Sigmoid colon (tissue), 7 donors: ENCODE results near the gene STX2. TPM values are rescaled to one million over a fixed set of nuclear protein-coding genes. Genes with fewer than 3 reads are reported as not detected.

Experiments
- DNase-seq: peaks from one replicate; pipeline ENCODE4 v3.0.0-alpha.2; 2019
- H3K27ac ChIP-seq, 4 donors: fragments of 200-600 bp; sonication (generic); one replicate each; pipeline ENCODE4 v1.5.1; 2016 to 2019; ENCODE audit warnings: mild to moderate bottlenecking in 1 of 4
- H3K27me3 ChIP-seq, 3 donors: fragments of 200-600 bp; sonication (generic); one replicate each; pipeline ENCODE4 v1.5.1; 2019; ENCODE audit warnings: mild to moderate bottlenecking in 1 of 3
- H3K36me3 ChIP-seq, 4 donors: fragments of 200-600 bp; sonication (generic); one replicate each; pipeline ENCODE4 v1.5.1; 2016 to 2019
- H3K4me1 ChIP-seq, 4 donors: fragments of 200-600 bp; sonication (generic); one replicate each; pipeline ENCODE4 v1.5.1; 2017 to 2019
- H3K4me3 ChIP-seq, 4 donors: fragments of 200-600 bp; sonication (generic); one replicate each; pipeline ENCODE4 v1.5.1; 2017 to 2019; ENCODE audit warnings: mild to moderate bottlenecking in 2 of 4, moderate library complexity in 1 of 4
- H3K9me3 ChIP-seq, 4 donors: fragments of 200-600 bp in 3 of 4; sonication (generic) in 3 of 4; one replicate each; pipeline versions ENCODE4 v1.5.1 to v1.6.1; 2013 to 2019
- CTCF ChIP-seq, 4 experiments: fragments of 450-650 bp in 3 of 4; fragments of 200-600 bp in 1 of 4; IDR thresholded peaks; one replicate each; pipeline ENCODE4 v1.5.1; 2016 to 2019; ENCODE audit warnings: antibody characterized with exemption in 4 of 4, mild to moderate bottlenecking in 3 of 4, moderate library complexity in 2 of 4
- EP300 ChIP-seq, 4 donors: sonication (generic); formaldehyde crosslinking; IDR thresholded peaks; one replicate each; pipeline ENCODE4 v1.6.1; 2017; ENCODE audit warnings: antibody characterized with exemption in 4 of 4
- POLR2A ChIP-seq, 2 donors: fragments of 450-650 bp; IDR thresholded peaks; one replicate each; pipeline ENCODE4 v1.6.1; 2016; ENCODE audit warnings: antibody characterized with exemption in 2 of 2, mild to moderate bottlenecking in 2 of 2, moderate library complexity in 2 of 2
- POLR2AphosphoS5 ChIP-seq, 4 donors: sonication (generic); formaldehyde crosslinking; IDR thresholded peaks; one replicate each; pipeline ENCODE4 v1.6.1; 2017; ENCODE audit warnings: antibody characterized with exemption in 4 of 4
- WGBS, 2 donors: extraction: QIAGEN DNeasy Blood & Tissue Kit; methylation state at CpG; one replicate each; pipeline ENCODE4 v1.1.7; 2013; 5-methylcytosine and 5-hydroxymethylcytosine counted together
- intact Hi-C: fragments of 100-400 bp; cut with DNase I; formaldehyde crosslinking; loops from one replicate; pipeline ENCODE4 v1.15.1; 2023
- polyA plus RNA-seq, 3 donors: library from polyadenylated mRNA; stranded (reverse); fragments of 200-250 nt; gene quantifications; one replicate each; pipeline ENCODE4 v1.2.3, GENCODE V29; 2013
- total RNA-seq, 4 donors: library from RNA; depleted of rRNA; stranded (reverse); fragments of >200 nt; gene quantifications; one replicate each; pipeline ENCODE4 v1.1.0, GENCODE V29; 2016
- donor health status: healthy with polysubstance abuse.
- donor health status: Bipolar disorder and iron deficiency.
- donor health status: healthy.

The STX2 gene
- total and polyA plus RNA-seq, 7 donors, result 2.8 to 61.2 (median 39.2) TPM

- 44 to 78% methylated on average over 3 of the region's 3 CpGs for WGBS, 2 donors
Measured at GRCh38 chr12:130793554-130793849, 45.5 kb downstream of the STX2 start.

GRCh38 chr12:130792821-130793553 is 46.1 kb downstream of the STX2 start:
- no peak for DNase-seq
- Histone ChIP-seq H3K4me3 (no peak overlapping the region), H3K27me3 (no peaks in the 10 kb centered on the region), H3K27ac (no peak overlapping the region), H3K4me1 (no peaks in the 10 kb centered on the region), H3K36me3 (peaks cover 0 to 83% (median 20%) of the 10 kb centered on the region in 4 donors), H3K9me3 (no peaks in the 10 kb centered on the region)
- intact Hi-C loops, result no loop called here
- TF ChIP-seq EP300 (IDR thresholded peaks at IDR 0.05), result no peak
- TF ChIP-seq CTCF (IDR thresholded peaks at IDR 0.05), result no peak
- no peak for TF ChIP-seq POLR2AphosphoS5 (IDR thresholded peaks at IDR 0.05)
- TF ChIP-seq POLR2A (IDR thresholded peaks at IDR 0.05), result no peak
- WGBS, 2 donors, result 84 to 85% methylated on average over 20 of the region's 20 CpGs

More at GRCh38 chr12:130793554-130793849, 45.5 kb downstream of the STX2 start:
- Histone ChIP-seq H3K9me3 (no peaks in the 10 kb centered on the region), H3K4me3 (no peak overlapping the region), H3K27me3 (no peaks in the 10 kb centered on the region), H3K4me1 (no peaks in the 10 kb centered on the region), H3K27ac (no peak overlapping the region), H3K36me3 (peaks cover 0 to 83% (median 22%) of the 10 kb centered on the region in 4 donors)
- no peak for DNase-seq
- TF ChIP-seq CTCF (IDR thresholded peaks at IDR 0.05), result no peak
- no peak for TF ChIP-seq POLR2A (IDR thresholded peaks at IDR 0.05)
- no peak for TF ChIP-seq POLR2AphosphoS5 (IDR thresholded peaks at IDR 0.05)
- no peak for TF ChIP-seq EP300 (IDR thresholded peaks at IDR 0.05)
- intact Hi-C loops, result no loop called here

GRCh38 chr12:130791629-130792028 is 47.4 kb downstream of the STX2 start:
- no peak for DNase-seq
- no peak for TF ChIP-seq POLR2A (IDR thresholded peaks at IDR 0.05)
- no peak for TF ChIP-seq CTCF (IDR thresholded peaks at IDR 0.05)
- TF ChIP-seq POLR2AphosphoS5 (IDR thresholded peaks at IDR 0.05), result no peak
- TF ChIP-seq EP300 (IDR thresholded peaks at IDR 0.05), result no peak
- WGBS, 2 donors, result 93 to 94% methylated on average over 10 of the region's 10 CpGs
- no peak overlapping the region for H3K27ac ChIP-seq
- H3K4me3 ChIP-seq, result no peak overlapping the region
- peaks cover 0 to 77% (median 12%) of the 10 kb centered on the region in 4 donors for H3K36me3 ChIP-seq
- H3K4me1 ChIP-seq, result no peaks in the 10 kb centered on the region
- no peaks in the 10 kb centered on the region for H3K27me3 ChIP-seq
- intact Hi-C loops, result no loop called here
- no peaks in the 10 kb centered on the region for H3K9me3 ChIP-seq

GRCh38 chr12:130788515-130788914 is 50.5 kb downstream of the STX2 start:
- Histone ChIP-seq H3K4me1 (no peaks in the 10 kb centered on the region), H3K36me3 (peaks cover 0 to 72% (median 5%) of the 10 kb centered on the region in 4 donors), H3K27ac (no peak overlapping the region), H3K4me3 (no peak overlapping the region), H3K27me3 (no peaks in the 10 kb centered on the region), H3K9me3 (peaks cover 0 to 2% (median 0%) of the 10 kb centered on the region in 4 donors)
- WGBS, 2 donors, result 86 to 89% methylated on average over 21 of the region's 21 CpGs
- intact Hi-C loops, result no loop called here
- TF ChIP-seq CTCF (IDR thresholded peaks at IDR 0.05), result no peak
- no peak for TF ChIP-seq POLR2AphosphoS5 (IDR thresholded peaks at IDR 0.05)
- no peak for TF ChIP-seq EP300 (IDR thresholded peaks at IDR 0.05)
- no peak for TF ChIP-seq POLR2A (IDR thresholded peaks at IDR 0.05)
- DNase-seq, result no peak
